IMR-90 (cell line): ENCODE data around the gene XPO4. TPM values are rescaled to one million over a fixed set of nuclear protein-coding genes. Genes with fewer than 3 reads are reported as not detected.

Source experiments
- ATAC-seq: fragments of 200-7000 bp; cut with Tn5 transposase; 2 replicates; pipeline ENCODE4 v1.9.1; 2020; ENCODE audit warnings: low read depth, mild to moderate bottlenecking, moderate library complexity
- BruUV-seq: library from RNA; stranded (reverse); fragments of 400-500 nt; replicated peaks from 2 replicates; lab custom pipeline; 2021; lab: Mats Ljungman, UMichigan
- CTCF ChIA-PET: fragments of 300-600 bp; formaldehyde crosslinking; extraction: SDS; loops from one replicate; lab custom pipeline; 2021; ENCODE audit warnings: antibody characterized with exemption; lab: Yijun Ruan, JAX
- POLR2A ChIA-PET: fragments of 300-600 bp; sonication (Branson Sonifier 250); formaldehyde crosslinking; loops from one replicate; lab custom pipeline; 2022; ENCODE audit warnings: antibody characterized with exemption; ENCODE audit not compliant: unreplicated experiment; lab: Charles Lee
- DNase-seq: peaks from one replicate; pipeline ENCODE4 v3.0.0; 2013
- H2AFZ ChIP-seq: replicated peaks from 2 replicates; pipeline ENCODE3; 2013; ENCODE audit warnings: low read length, mild to moderate bottlenecking; ENCODE audit not compliant: poor library complexity
- H2AK5ac ChIP-seq: 2 replicates; pipeline ENCODE4 v1.6.1; 2013; ENCODE audit warnings: low read depth, low read length, inconsistent platforms
- H2AK9ac ChIP-seq: replicated peaks from 2 replicates; pipeline ENCODE3; 2013; ENCODE audit warnings: mild to moderate bottlenecking, low read depth, low read length, moderate library complexity; ENCODE audit not compliant: poor library complexity
- H2BK120ac ChIP-seq: 2 replicates; pipeline ENCODE4 v1.6.1; 2013; ENCODE audit warnings: low read depth, low read length, inconsistent platforms
- H2BK15ac ChIP-seq: 3 replicates; pipeline ENCODE4 v1.6.1; 2013; ENCODE audit warnings: low read depth, low read length, inconsistent platforms
- H2BK20ac ChIP-seq: 2 replicates; pipeline ENCODE4 v1.6.1; 2013; ENCODE audit warnings: low read depth, mild to moderate bottlenecking, inconsistent platforms, low read length, moderate library complexity
- H2BK5ac ChIP-seq: 2 replicates; pipeline ENCODE4 v1.6.1; 2013; ENCODE audit warnings: mild to moderate bottlenecking, low read depth, low read length, inconsistent platforms; ENCODE audit not compliant: poor library complexity, severe bottlenecking
- H3K14ac ChIP-seq: replicated peaks from 2 replicates; pipeline ENCODE4 v1.6.1; 2013; ENCODE audit warnings: low read depth, low read length, inconsistent platforms
- H3K18ac ChIP-seq: 2 replicates; pipeline ENCODE4 v1.6.1; 2013; ENCODE audit warnings: low read depth, low read length, control low read depth
- H3K23ac ChIP-seq: 2 replicates; pipeline ENCODE4 v1.6.1; 2013; ENCODE audit warnings: low read depth, low read length, inconsistent platforms
- H3K27ac ChIP-seq: 2 replicates; pipeline ENCODE4 v1.5.1; 2013; ENCODE audit warnings: mild to moderate bottlenecking, control low read depth, low read length; ENCODE audit not compliant: insufficient read depth
- H3K27me3 ChIP-seq: 2 replicates; pipeline ENCODE4 v1.6.1; 2013; ENCODE audit warnings: low read length; ENCODE audit not compliant: control insufficient read depth, insufficient read depth
- H3K36me3 ChIP-seq: 2 replicates; pipeline ENCODE4 v1.6.1; 2013; ENCODE audit warnings: low read length, mixed read lengths; ENCODE audit not compliant: control insufficient read depth, insufficient read depth
- H3K4ac ChIP-seq: 2 replicates; pipeline ENCODE4 v1.6.1; 2013; ENCODE audit warnings: low read depth, low read length, inconsistent platforms
- H3K4me1 ChIP-seq: 2 replicates; pipeline ENCODE4 v1.6.1; 2013; ENCODE audit warnings: low read length, mixed read lengths; ENCODE audit not compliant: control insufficient read depth, insufficient read depth
- H3K4me2 ChIP-seq: 2 replicates; pipeline ENCODE4 v1.6.1; 2013; ENCODE audit warnings: low read depth, mild to moderate bottlenecking, control low read depth, low read length, moderate library complexity
- H3K4me3 ChIP-seq: 2 replicates; pipeline ENCODE4 v1.5.1; 2013; ENCODE audit warnings: low read depth, mild to moderate bottlenecking, control low read depth, low read length, moderate library complexity; ENCODE audit not compliant: insufficient read depth
- H3K56ac ChIP-seq: 2 replicates; pipeline ENCODE4 v1.6.1; 2013; ENCODE audit warnings: low read length, inconsistent platforms; ENCODE audit not compliant: insufficient read depth; ENCODE audit errors: extremely low read depth
- H3K79me1 ChIP-seq, 2 experiments: 2 replicates each; pipeline ENCODE4 v1.6.1; 2013; ENCODE audit warnings: low read length in 2 of 2, inconsistent platforms in 1 of 2, low read depth in 1 of 2
- H3K9ac ChIP-seq: 2 replicates; pipeline ENCODE4 v1.6.1; 2013; ENCODE audit warnings: low read depth, low read length, control low read depth
- H3K9me1 ChIP-seq: 2 replicates; pipeline ENCODE4 v1.6.1; 2013; ENCODE audit warnings: low read length, inconsistent platforms; ENCODE audit not compliant: insufficient read depth
- H3K9me3 ChIP-seq: 2 replicates; pipeline ENCODE4 v1.6.1; 2013; ENCODE audit warnings: low read length; ENCODE audit not compliant: control insufficient read depth, insufficient read depth
- H4K20me1 ChIP-seq: 2 replicates; pipeline ENCODE4 v1.6.1; 2013; ENCODE audit warnings: low read length, inconsistent platforms; ENCODE audit not compliant: insufficient read depth
- H4K5ac ChIP-seq: 2 replicates; pipeline ENCODE4 v1.6.1; 2013; ENCODE audit warnings: mild to moderate bottlenecking, low read depth, low read length, control low read depth
- H4K8ac ChIP-seq, 2 experiments: 2 replicates each; pipeline ENCODE4 v1.6.1; 2013; ENCODE audit warnings: low read depth in 2 of 2, low read length in 2 of 2, control low read depth in 1 of 2, inconsistent platforms in 1 of 2
- H4K91ac ChIP-seq: 2 replicates; pipeline ENCODE4 v1.6.1; 2013; ENCODE audit warnings: low read depth, low read length, inconsistent platforms; ENCODE audit not compliant: insufficient read depth
- BHLHE40 ChIP-seq: fragments of 150-350 bp; IDR thresholded peaks from 2 replicates; pipeline ENCODE4 v1.6.1; 2016; ENCODE audit warnings: mild to moderate bottlenecking, low read depth, low read length
- CHD1 ChIP-seq: IDR thresholded peaks from 2 replicates; pipeline ENCODE4 v1.6.1; 2012; ENCODE audit warnings: low read depth, low read length, improper control_type of control experiment
- CTCF ChIP-seq: conservative IDR thresholded peaks from 2 replicates; pipeline ENCODE4 v1.5.1; 2012; ENCODE audit warnings: mild to moderate bottlenecking, low read depth, low read length, improper control_type of control experiment
- ELK1 ChIP-seq: fragments of 150-350 bp; IDR thresholded peaks from 2 replicates; pipeline ENCODE4 v1.6.1; 2016; ENCODE audit warnings: low read depth, mild to moderate bottlenecking, low read length, moderate library complexity, borderline replicate concordance
- MAZ ChIP-seq: IDR thresholded peaks from 2 replicates; pipeline ENCODE4 v1.6.1; 2012; ENCODE audit warnings: low read depth, mild to moderate bottlenecking, low read length, improper control_type of control experiment, moderate library complexity, borderline replicate concordance
- MXI1 ChIP-seq: IDR thresholded peaks from 2 replicates; pipeline ENCODE4 v1.6.1; 2012; ENCODE audit warnings: low read depth, mild to moderate bottlenecking, low read length, moderate library complexity, borderline replicate concordance
- NFE2L2 ChIP-seq: fragments of 150-350 bp; IDR thresholded peaks from 2 replicates; pipeline ENCODE4 v1.6.1; 2016; ENCODE audit warnings: low read depth, mild to moderate bottlenecking, low read length
- POLR2A ChIP-seq: IDR thresholded peaks from 2 replicates; pipeline ENCODE4 v1.6.1; 2012; ENCODE audit warnings: mild to moderate bottlenecking, low read depth, low read length
- RAD21 ChIP-seq: IDR thresholded peaks from 2 replicates; pipeline ENCODE4 v1.6.1; 2012; ENCODE audit warnings: low read length, improper control_type of control experiment
- RCOR1 ChIP-seq: IDR thresholded peaks from 2 replicates; pipeline ENCODE4 v1.6.1; 2012; ENCODE audit warnings: mild to moderate bottlenecking, low read length, improper control_type of control experiment; ENCODE audit not compliant: insufficient replicate concordance
- RFX5 ChIP-seq: IDR thresholded peaks from 2 replicates; pipeline ENCODE4 v1.8.0; 2012; ENCODE audit warnings: low read depth, mild to moderate bottlenecking, low read length, moderate library complexity
- SMC3 ChIP-seq: fragments of 150-350 bp; IDR thresholded peaks from 2 replicates; pipeline ENCODE4 v1.6.1; 2016; ENCODE audit warnings: low read depth, mild to moderate bottlenecking, antibody characterized with exemption, low read length, moderate library complexity
- WGBS, 2 experiments: methylation state at CpG; one replicate each; pipeline versions ENCODE4 v1.1.5 to v1.1.7; 2013; ENCODE audit warnings: missing lambda C conversion rate in 2 of 2; ENCODE audit not compliant: insufficient read length in 1 of 2; ENCODE audit errors: extremely low coverage in 2 of 2; 5-methylcytosine and 5-hydroxymethylcytosine counted together
- dilution Hi-C: fragments of 300-500 bp; cut with HindIII; formaldehyde crosslinking; loops from one replicate; pipeline ENCODE4 v1.14.3; 2018; ENCODE audit warnings: low sequenced_read_pairs; ENCODE audit not compliant: unreplicated experiment
- in situ Hi-C: fragments of 300-500 bp; cut with MboI; formaldehyde crosslinking; loops from 3 replicates; pipeline ENCODE4 v1.14.3; 2019; ENCODE audit warnings: low sequenced_read_pairs, inconsistent platforms, mixed read lengths
- intact Hi-C: fragments of 100-400 bp; cut with micrococcal nuclease; formaldehyde crosslinking; loops from 2 replicates; pipeline ENCODE4 v1.10.0; 2022
- polyA plus RNA-seq, 3 experiments: library from polyadenylated mRNA; depleted of rRNA; stranded (reverse); fragments of >200 nt; gene quantifications; 2 replicates each; pipeline ENCODE4 v1.2.3, GENCODE V29; 2012; ENCODE audit warnings: low replicate concordance in 1 of 3
- total RNA-seq: library from RNA; depleted of rRNA; stranded (reverse); fragments of >200 nt; gene quantifications from 2 replicates; pipeline ENCODE4 v1.2.3, GENCODE V29; 2012

Gene XPO4
- total and polyA plus RNA-seq, 2 of the 4 experiments (the other 2 are of a cell fraction) = 5.0 to 21.1 TPM

GRCh38 chr13:20891034-20891433 lies 11.5 kb downstream of the XPO4 start:
- no peaks in the 10 kb centered on the region for H3K4me1 ChIP-seq
- no peaks in the 10 kb centered on the region for H3K9me3 ChIP-seq
- DNase-seq = no peak
- no peak overlapping the region for H3K4me2 ChIP-seq
- H2AK9ac ChIP-seq = no peak overlapping the region
- no peak overlapping the region for H3K18ac ChIP-seq
- intact Hi-C loops (no loop called here), in situ Hi-C loops (no loop called here), dilution Hi-C loops (no loop called here)
- H4K8ac ChIP-seq = no peak overlapping the region
- H2AFZ ChIP-seq = no peak overlapping the region
- H3K27ac ChIP-seq = no peak overlapping the region
- H3K27me3 ChIP-seq = no peaks in the 10 kb centered on the region
- peaks cover 25% of the 10 kb centered on the region for H4K20me1 ChIP-seq
- no peak overlapping the region for H3K9ac ChIP-seq
- H2BK5ac ChIP-seq = no peak overlapping the region
- H2AK5ac ChIP-seq = no peak overlapping the region
- H2BK120ac ChIP-seq = no peak overlapping the region
- no peak overlapping the region for H3K56ac ChIP-seq
- no peak overlapping the region for H3K4ac ChIP-seq
- CTCF ChIA-PET = interaction anchor here (0.5 kb wide), 1 partner anchor 34 kb away, joined by 4 read pairs; no protein-coding TSS in a partner anchor
- H2BK20ac ChIP-seq = no peak overlapping the region
- H4K91ac ChIP-seq = no peak overlapping the region
- H3K79me1 ChIP-seq = peaks cover 15 to 72% of the 10 kb centered on the region in 2 experiments
- POLR2A ChIA-PET = no interaction called here
- H3K14ac ChIP-seq = no peak overlapping the region
- no peak overlapping the region for H2BK15ac ChIP-seq
- 0 out of 2 replicates have a peak, but pooled peaks cover 3% of the 10 kb centered on the region for H3K9me1 ChIP-seq
- no peak overlapping the region for H4K5ac ChIP-seq
- WGBS, 2 experiments = no CpG with 5 or more reads among the region's 3 CpGs
- 0 out of 2 replicates have a peak, but pooled peaks cover 1% of the 10 kb centered on the region for H3K36me3 ChIP-seq
- no TSS peak for BruUV-seq
- no peak overlapping the region for H3K4me3 ChIP-seq
- H3K23ac ChIP-seq = no peak overlapping the region
- no peak for ATAC-seq
- no peak for TF ChIP-seq CHD1
- TF ChIP-seq SMC3 = no peak
- TF ChIP-seq MXI1 = no peak
- no peak for TF ChIP-seq ELK1
- TF ChIP-seq POLR2A = no peak
- no peak for TF ChIP-seq RFX5
- no peak for TF ChIP-seq MAZ
- TF ChIP-seq CTCF = no peak
- no peak for TF ChIP-seq RCOR1
- TF ChIP-seq RAD21 = no peak
- no peak for TF ChIP-seq NFE2L2
- TF ChIP-seq BHLHE40 = no peak
